H54 (cell line): ENCODE data around the gene COL16A1.

Source experiments
- DNase-seq: peaks from one replicate; pipeline ENCODE4 v3.0.0; 2011; ENCODE audit warnings: low spot score, mixed read lengths; ENCODE audit not compliant: insufficient read length
- FAIRE-seq: peaks from 3 replicates; lab custom pipeline; 2011; peaks lifted over from hg19 to GRCh38; lab: Jason Lieb, UNC
- POLR2A ChIP-seq: IDR thresholded peaks from 2 replicates; pipeline ENCODE4 v1.6.1; 2011; ENCODE audit warnings: low read depth, mild to moderate bottlenecking, low read length

The COL16A1 gene

GRCh38 chr1:31678681-31679080 lies 25.1 kb downstream of the COL16A1 start:
- DNase-seq (no peak), FAIRE-seq (no peak)
- no peak for TF ChIP-seq POLR2A

- FAIRE-seq (no peak), DNase-seq (no peak)
- no peak for TF ChIP-seq POLR2A
These were observed 25.9 kb downstream of the COL16A1 start for GRCh38 chr1:31677949-31678348.

- FAIRE-seq = no peak
- no peak for TF ChIP-seq POLR2A
- no peak for DNase-seq
These were observed 26.4 kb downstream of the COL16A1 start for GRCh38 chr1:31677401-31677800.

GRCh38 chr1:31675756-31676155 lies 28.1 kb downstream of the COL16A1 start:
- no peak for DNase-seq
- TF ChIP-seq POLR2A = no peak

GRCh38 chr1:31675161-31675560 lies 28.7 kb downstream of the COL16A1 start:
- DNase-seq (no peak), FAIRE-seq (no peak)
- TF ChIP-seq POLR2A = no peak

More at GRCh38 chr1:31675756-31676155, 28.1 kb downstream of the COL16A1 start:
- FAIRE-seq = no peak

- no peak for FAIRE-seq
These were observed 29.2 kb downstream of the COL16A1 start for GRCh38 chr1:31674626-31675025.

GRCh38 chr1:31673433-31673832 lies 30.4 kb downstream of the COL16A1 start:
- DNase-seq = no peak
- no peak for TF ChIP-seq POLR2A
- no peak for FAIRE-seq

More at GRCh38 chr1:31674626-31675025, 29.2 kb downstream of the COL16A1 start:
- no peak for DNase-seq
- no peak for TF ChIP-seq POLR2A

- no peak for TF ChIP-seq POLR2A
- FAIRE-seq = no peak
These were observed 30.8 kb downstream of the COL16A1 start for GRCh38 chr1:31672986-31673385.

GRCh38 chr1:31671561-31672201 lies 32.1 kb downstream of the COL16A1 start:
- TF ChIP-seq POLR2A = no peak
- FAIRE-seq = no peak
- no peak for DNase-seq

More at GRCh38 chr1:31672986-31673385, 30.8 kb downstream of the COL16A1 start:
- no peak for DNase-seq

- DNase-seq = no peak
- no peak for FAIRE-seq
- TF ChIP-seq POLR2A = no peak
These were observed 32.7 kb downstream of the COL16A1 start for GRCh38 chr1:31671147-31671546.

GRCh38 chr1:31670593-31670964 lies 33.2 kb downstream of the COL16A1 start:
- DNase-seq (no peak), FAIRE-seq (no peak)
- TF ChIP-seq POLR2A = no peak

GRCh38 chr1:31669786-31670592 lies 33.8 kb downstream of the COL16A1 start:
- FAIRE-seq (peak; percentile 64), DNase-seq (peak; percentile 74)
- TF ChIP-seq POLR2A = no peak

GRCh38 chr1:31669433-31669785 lies 34.4 kb downstream of the COL16A1 start:
- no peak for FAIRE-seq

GRCh38 chr1:31668303-31668883 lies 35.4 kb downstream of the COL16A1 start:
- no peak for TF ChIP-seq POLR2A
- DNase-seq (no peak), FAIRE-seq (no peak)

More at GRCh38 chr1:31669433-31669785, 34.4 kb downstream of the COL16A1 start:
- DNase-seq = no peak
- TF ChIP-seq POLR2A = no peak
